Renal pelvis (tissue), 4 donors: ENCODE results near the gene FERMT3. TPM values are rescaled to one million over a fixed set of nuclear protein-coding genes. Genes with fewer than 3 reads are reported as not detected.

ENCODE experiments used
- DNase-seq: peaks from one replicate; pipeline ENCODE4 v3.0.0-alpha.2; 2013
- polyA plus RNA-seq, 3 donors: library from polyadenylated mRNA; unstranded; fragments of 120-200 nt; gene quantifications; one replicate each; pipeline ENCODE4 v1.2.1, GENCODE V29; 2013; ENCODE audit not compliant: insufficient read length in 3 of 3

FERMT3 gene
- polyA plus RNA-seq, 3 donors = 4.7 to 7.5 (median 5.9) TPM

- DNase-seq = no peak
Measured at GRCh38 chr11:64185175-64185692, 21.3 kb upstream of the FERMT3 start.

GRCh38 chr11:64185693-64186491, 20.6 kb upstream of the FERMT3 start, which contains the start of gene STIP1:
Gene STIP1 (plus strand): TSS chr11:64186171. CDS start chr11:64186262, 91 bp downstream.
- DNase-seq = peak; percentile 100

GRCh38 chr11:64186492-64187165, 19.9 kb upstream of the FERMT3 start:
- DNase-seq = no peak

GRCh38 chr11:64192434-64192833, 14.1 kb upstream of the FERMT3 start:
- DNase-seq = no peak

GRCh38 chr11:64196626-64197025, 9.9 kb upstream of the FERMT3 start:
- DNase-seq = no peak

- DNase-seq = no peak
Measured at GRCh38 chr11:64198511-64198910, 8.0 kb upstream of the FERMT3 start.

- no peak for DNase-seq
Measured at GRCh38 chr11:64201543-64201942, 5.0 kb upstream of the FERMT3 start.

GRCh38 chr11:64202992-64203391, 3.5 kb upstream of the FERMT3 start:
- no peak for DNase-seq

GRCh38 chr11:64203421-64204079, 3.0 kb upstream of the FERMT3 start:
- no peak for DNase-seq

- DNase-seq = no peak
Measured at GRCh38 chr11:64204080-64204440, 2.5 kb upstream of the FERMT3 start.

- peak; percentile 90 for DNase-seq
Measured at GRCh38 chr11:64204464-64204989, 2.0 kb upstream of the FERMT3 start.

GRCh38 chr11:64207256-64208085, 950 bp downstream of the FERMT3 start:
- DNase-seq = peak; percentile 40

- DNase-seq = no peak
Measured at GRCh38 chr11:64208086-64208795, 1.7 kb downstream of the FERMT3 start.

GRCh38 chr11:64208796-64209562, 2.5 kb downstream of the FERMT3 start:
- DNase-seq = no peak

GRCh38 chr11:64209563-64209843, 3.0 kb downstream of the FERMT3 start:
- no peak for DNase-seq

- no peak for DNase-seq
Measured at GRCh38 chr11:64210301-64211020, 3.9 kb downstream of the FERMT3 start.

- DNase-seq = no peak
Measured at GRCh38 chr11:64211181-64211872, 4.8 kb downstream of the FERMT3 start.

- no peak for DNase-seq
Measured at GRCh38 chr11:64216879-64217278, 10.4 kb downstream of the FERMT3 start.
